MV-4-11 (cell line): ENCODE results near the gene SYNE3.
"Not testable (repeated sequence)": the region's sequence is repeated elsewhere in the genome, so short reads cannot be mapped to it uniquely, and the experiment has no call there.

ENCODE experiments used
- DNase-seq: peaks from one replicate; lab custom pipeline; 2025; lab: John Stamatoyannopoulos, UW

SYNE3 gene

DNA sequence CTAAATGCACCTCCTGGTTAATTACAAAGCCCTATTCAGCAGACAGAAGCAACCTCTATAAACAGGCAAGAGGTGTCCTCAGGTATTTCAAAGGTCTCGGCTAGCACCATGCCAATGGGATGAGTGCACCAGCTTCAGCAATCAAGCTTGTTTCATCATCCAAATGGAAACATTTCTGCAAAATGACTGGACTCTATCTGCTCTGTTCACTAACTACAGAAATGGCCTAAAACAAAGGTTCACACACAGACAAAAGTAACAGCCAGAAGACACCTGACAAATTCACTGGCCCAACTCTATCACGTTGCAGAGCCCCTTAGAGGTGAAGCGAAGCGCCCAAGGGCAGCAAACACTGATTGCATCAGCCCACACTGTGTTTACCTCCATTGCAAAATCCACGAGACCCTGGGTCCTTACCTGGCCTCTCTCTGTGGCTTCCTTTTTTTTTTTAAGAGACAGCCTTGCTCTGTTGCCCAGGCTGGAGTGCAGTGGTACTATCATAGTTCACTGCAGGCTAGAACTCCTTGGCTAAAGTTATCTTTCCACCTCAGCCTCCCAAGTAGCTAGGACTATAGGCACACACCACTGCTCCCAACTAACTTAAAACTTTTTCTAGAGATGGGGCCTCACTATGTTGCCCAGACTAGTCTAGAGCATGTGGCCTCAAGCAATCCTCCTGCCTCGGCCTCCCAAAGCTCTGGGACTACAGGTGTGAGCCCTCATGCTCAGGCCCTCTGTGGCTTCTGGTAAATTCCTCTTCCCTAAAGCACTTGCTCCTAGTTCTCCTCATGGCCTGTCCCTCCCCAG is 8.5 kb upstream of the SYNE3 start:
- no peak for DNase-seq

DNA sequence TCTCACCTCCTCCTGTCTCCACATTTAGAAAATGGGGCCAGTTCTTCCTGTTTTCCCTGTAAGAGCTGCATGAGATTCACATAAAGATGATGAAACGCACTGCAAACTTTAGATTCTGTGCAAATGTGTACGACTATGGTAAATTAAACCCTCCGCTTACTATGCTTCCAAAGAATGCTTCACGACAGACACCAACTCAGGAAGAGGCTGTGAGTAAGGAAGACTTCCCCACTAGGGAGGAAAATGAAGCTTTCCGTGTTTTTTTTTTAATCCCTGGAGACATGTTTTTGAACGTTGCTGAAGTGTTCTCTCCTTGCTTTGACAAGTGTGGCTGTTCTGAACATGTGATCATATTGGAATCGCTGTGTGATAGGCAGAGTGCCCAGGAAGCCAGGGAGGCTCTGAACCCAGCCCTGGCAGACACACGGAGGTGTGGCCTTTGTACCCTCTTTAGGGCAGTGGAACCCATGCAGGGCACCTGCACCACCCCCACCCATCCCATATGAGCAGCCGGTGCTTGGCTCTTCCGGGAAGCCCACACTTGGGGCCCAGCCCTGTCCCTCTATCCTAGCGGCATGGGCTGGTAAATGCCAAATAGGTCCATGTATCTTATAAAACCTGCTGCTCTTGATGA is 7.5 kb upstream of the SYNE3 start:
- DNase-seq: peak; percentile 58

DNA sequence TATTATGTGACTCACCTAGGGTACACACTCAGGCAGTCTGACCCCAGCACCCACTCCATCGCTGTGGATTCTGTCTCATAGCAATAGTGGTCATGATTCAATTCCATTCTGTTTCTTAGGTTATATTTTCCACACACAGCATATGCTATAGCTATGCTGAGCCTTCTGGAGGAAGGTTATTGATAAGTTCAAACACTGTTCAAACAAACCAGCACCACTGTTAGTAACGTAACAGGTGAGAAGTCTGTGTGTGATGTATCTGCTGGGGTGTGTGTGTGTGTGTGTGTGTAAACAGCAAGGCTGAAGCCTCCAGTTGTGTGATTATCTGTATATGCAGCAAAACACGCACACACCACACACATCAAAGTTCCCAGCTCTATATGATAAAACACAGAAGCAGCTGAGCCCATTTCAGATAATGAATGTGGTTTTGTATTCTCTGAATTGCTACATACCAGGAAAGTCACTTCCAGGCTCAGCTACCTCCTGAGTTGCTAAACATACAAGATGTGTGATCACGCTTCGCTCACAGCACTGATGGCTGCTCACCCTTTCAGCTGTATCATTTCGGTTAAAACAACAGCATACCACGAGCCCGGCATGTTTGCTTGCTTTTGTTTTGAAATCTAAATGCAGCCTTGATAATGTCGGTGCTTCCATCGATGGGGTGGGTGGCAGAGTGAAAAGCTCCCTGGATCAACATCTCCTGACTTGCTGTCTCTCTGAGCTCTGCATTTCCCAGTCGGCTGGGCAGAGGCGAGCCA is 6.8 kb upstream of the SYNE3 start:
- DNase-seq: peak; percentile 73

DNA sequence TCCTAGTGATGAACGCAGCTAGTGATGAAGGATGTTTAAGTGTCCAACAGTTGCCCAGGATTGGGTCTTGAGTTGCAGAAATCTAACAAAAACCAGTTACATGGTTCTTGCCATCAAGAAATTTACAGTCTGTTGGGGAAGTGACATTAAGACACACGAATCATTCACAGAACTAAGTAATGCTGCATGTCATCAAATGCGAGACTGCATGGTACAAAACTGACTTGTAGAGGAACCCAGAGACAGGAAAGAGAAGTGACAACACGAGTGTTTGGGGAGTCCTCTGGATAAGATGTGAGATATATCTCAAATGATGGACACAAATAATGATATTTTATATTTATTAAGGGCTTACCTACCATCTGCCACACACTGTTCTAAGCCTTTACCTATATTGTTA is 6.1 kb upstream of the SYNE3 start:
- DNase-seq: peak; percentile 27

DNA sequence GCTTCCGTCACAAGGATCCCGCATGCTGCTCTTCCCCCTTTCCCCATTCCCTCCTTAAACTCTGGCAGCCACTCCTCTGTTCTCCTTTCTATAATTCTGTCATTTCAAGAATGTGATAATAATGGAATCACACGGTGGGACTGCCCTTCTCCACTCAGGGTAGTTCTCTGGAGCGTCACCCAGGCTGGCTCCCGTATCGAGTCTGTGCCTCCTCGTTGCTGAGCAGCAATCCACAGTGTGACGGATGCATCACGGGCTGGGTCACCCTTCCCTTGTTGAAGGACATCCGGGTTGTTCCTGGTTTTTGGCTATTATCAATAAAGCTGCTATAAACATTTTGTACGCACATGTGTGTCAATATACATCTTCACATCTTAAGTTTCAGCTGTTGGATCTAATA is 5.7 kb upstream of the SYNE3 start:
- no peak for DNase-seq

DNA sequence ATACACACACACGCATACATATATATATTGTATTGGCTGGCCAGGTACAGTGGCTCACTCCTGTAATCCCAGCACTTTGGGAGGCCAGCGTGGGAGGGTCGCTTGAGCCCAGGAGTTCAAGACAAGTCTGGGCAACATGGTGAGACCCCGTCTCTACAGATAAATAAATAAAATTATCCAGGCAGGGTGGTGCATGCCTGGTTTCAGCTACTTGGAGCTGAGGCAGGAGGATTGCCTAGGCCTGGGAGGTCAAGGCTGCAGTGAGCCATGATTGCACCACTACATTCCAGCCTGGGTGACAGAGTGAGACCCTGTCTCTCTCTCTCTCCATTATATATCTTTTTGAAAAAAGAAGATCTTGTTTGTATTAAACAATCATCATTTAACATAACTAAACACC is 4.6 kb upstream of the SYNE3 start:
- no peak for DNase-seq

DNA sequence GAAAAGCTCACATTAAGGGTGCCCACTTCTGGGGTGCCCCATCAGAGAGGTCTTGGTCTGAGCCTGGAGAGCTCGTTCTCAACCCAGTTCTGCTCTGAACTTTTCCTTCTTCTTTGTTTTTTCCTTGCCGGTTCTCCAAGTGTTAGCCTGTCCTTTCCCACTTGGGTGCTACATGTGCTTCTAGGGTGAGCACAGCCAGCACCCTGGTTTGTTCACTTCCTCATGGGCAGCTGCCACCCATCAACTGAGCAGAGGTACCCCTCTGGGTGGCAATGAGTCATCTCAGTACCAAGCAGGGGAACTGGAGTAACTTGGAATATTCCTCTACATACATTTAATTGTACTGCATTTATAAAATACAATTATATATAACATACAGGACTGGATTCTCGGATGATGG is 3.9 kb upstream of the SYNE3 start:
- peak; percentile 90 for DNase-seq

DNA sequence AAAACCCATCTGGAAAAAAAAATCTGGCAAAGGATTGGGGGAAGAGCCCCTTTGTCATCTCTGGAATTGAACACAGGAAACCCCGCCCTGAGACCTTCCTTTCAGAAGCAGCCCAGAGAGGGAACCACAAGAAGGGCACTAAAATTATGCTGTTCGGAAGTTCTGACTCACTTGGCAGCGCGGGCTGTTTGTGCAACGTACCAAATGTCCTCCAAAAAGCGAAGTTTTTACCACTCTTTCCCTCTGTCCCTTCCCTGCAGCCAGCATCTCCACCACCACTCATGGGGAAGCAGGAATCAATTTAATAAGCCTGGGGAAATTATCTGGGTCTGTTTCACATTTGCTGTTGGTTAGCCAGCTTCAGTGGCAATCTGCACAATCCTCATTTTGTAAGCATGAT is 3.2 kb upstream of the SYNE3 start:
- DNase-seq: peak; percentile 92

DNA sequence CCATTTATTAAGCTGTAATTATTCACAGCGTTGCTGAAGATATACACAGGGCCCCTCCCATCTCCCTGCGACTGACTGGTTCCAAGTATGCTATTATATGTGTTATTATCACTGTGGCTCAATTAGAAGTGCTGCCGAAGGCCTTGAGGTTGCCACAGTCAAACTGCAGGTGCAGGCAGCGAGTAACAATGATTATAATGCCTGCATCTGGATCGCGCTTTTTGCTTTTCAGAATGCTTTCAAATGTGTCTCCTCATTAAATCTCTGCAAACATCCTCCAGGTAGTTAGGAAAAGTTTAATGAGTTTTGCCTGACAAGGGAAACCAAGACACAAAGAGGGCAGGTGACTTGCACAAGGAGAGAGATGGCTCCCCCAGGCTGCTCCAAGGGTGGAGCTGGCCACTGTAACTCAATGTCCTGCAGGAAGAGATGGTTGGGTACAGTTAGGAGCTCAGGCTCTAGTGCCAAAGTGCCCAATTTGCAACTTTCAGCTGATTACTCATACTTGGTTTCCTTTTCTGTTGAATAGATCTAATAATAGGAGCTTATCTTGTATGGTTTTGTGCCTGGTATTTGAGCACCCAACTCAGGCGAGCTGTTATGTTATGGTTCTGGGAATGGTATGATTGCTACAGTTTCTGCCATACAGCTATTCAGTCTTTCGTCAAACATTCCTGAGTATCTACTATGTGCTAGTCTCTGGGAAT is 1.7 kb upstream of the SYNE3 start:
- peak; percentile 38 for DNase-seq

DNA sequence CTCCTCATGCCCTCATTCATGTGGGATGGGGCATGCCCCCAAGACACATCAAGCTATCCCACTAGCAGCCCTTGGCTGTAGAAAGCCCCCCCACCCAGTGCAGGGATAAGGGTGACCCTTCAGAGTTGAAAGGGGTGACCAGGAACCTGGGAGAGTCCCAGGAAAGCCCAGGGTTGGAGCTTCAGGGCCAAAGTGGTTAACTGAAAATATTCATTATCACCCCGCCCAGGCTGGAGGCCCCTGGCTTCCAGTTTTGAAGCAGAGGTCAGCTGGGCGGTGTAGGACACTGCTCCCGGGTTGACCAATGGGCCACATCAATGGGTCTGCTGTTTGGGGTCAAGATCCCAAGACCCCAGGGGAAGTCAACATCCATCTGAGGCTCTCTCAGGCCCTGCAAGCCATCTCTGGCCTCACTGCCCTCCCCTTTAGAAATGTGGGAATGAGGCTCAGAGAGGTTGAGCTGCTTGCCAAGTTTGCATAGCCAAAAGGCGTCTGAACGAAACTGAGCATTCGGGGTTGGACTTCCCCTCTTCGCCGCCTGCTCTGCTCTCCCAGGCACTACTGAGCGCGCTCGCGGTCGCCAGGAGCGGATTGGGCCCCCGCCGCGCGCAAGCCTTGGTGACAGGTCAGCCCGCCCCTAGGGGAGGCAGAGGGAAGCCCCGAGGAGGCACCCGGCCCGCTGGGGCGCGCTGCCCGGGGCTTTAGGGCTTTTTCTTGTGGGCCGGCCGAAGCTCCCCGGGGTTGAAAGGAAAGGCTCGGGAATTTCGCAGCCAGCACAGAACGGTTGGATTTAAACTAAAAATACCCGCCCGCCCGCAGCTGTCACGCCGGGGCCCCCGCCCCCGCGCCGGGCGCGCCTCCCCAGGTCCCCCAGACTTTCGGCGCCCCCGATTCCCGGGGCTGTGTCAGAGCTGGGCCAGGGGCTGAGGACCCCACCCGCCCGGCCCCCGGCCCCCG is 576 bp downstream of the SYNE3 start:
- peak; percentile 84 for DNase-seq

DNA sequence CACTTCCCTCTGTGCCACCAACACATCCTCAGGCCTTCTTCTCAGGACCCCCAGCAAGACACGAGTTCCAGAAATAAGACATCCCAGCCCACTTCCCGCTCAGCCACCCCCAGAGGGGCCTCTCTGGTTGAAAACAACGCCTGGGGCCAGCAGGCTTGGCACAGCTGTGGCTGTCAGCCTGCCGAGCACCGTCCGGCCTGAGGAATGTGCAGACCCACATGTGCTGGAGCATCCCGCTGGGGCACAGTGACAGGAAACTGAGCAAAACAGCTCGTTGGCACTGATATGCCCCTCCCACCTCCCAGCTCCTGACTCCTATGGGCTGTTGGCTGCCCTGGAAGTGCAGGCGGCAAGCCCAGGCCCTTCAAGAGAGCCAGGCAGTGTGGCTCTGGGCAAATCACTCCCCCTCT is 1.4 kb downstream of the SYNE3 start:
- peak; percentile 27 for DNase-seq

DNA sequence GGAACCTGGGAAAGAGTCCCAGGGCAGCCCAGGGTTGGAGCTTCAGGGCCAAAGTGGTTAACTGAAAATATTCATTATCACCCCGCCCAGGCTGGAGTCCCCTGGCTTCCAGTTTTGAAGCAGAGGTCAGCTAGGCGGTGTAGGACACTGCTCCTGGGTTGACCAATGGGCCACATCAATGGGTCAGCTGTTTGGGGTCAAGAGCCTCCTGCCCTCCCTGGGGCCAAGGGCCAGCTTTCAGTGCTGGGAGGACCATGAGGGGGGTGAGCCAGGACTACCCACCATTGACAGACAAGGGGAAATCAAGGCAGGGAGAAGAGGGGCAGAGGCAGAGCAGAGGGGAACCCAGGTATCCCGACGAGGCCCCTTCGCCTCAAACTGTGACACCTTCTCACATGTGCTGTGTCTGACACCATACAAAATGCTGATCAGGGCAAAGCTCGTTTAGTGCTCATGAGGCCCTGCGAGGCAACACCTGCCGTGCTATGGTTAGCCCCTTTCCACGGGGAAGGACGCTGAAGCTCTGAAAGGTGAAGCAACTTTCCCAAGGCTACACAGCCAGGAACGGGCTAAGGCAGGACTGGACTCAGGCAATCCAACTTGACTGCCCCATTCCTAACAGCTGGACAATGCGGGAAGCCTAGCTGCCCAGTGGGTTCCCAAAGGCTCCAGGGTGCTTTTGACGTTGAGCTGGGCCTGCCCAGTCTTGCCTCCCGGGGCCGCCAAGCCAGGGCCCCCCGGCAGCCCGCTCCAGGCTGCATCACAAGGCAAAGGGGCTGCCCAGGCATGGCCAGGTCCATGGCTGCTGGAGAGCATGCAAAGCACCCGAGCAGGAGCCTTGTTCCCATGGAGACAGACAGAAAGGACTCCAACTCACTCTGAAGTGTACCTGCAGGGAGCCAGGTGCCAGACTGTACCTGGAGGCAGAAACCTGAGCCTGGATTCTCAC is 2.0 kb downstream of the SYNE3 start:
- no peak for DNase-seq

DNA sequence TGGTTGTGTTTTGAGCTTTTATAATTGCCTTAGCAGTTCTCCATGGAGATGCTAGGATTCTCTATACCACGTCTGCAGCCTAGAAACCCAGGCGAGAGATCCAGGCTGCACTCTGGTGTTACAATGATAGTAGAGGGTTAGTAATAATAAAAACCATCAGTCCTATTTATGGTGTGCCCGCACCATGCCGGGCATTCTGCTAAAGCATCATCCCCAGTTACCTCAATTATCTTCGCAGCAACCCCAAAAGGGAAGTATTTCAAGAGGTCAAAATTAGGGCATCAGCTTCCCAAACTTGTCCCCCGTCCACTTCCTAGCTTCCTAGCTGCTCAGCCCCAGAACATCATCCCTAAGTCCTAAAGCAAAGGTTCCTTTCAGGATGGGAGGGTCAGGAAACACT is 3.2 kb downstream of the SYNE3 start:
- no peak for DNase-seq

DNA sequence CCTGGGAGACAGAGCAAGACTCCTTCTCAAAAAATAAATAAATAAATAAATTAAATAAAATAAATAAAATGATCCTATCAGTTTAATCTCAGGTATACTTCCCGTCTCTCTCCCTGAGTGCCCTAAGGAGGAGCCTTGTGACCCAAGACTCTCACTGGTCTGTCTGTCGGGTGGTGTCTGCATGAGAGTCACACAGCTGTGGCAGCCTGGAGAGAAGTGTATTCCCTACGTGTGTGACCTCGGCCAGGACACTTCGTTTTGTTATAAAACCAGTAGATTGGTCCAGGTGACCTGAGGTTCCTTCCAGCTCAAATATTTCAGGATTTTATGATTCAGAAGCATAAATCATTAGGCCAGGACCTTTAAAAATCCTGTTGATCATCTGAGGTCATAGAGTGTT is 4.8 kb downstream of the SYNE3 start:
- no peak for DNase-seq

DNA sequence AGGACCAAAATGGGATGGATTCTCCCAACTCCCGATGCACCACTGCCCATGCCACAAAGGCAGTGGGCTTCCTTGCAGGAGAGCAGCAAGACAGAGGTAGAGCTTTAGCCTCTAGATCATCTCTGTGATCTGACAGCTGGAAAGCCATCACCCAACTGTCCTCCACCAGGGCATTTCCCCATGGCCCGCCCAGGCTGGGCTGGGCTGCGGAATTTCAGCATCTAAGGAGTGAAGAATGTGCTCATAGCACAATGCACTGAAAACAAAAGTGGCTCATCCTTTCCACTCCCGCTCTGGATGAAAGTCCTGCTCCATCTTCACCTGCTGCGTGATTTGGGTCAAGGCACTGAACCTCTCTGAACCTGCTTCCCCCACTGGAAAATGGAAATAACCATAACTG is 5.6 kb downstream of the SYNE3 start:
- no peak for DNase-seq

DNA sequence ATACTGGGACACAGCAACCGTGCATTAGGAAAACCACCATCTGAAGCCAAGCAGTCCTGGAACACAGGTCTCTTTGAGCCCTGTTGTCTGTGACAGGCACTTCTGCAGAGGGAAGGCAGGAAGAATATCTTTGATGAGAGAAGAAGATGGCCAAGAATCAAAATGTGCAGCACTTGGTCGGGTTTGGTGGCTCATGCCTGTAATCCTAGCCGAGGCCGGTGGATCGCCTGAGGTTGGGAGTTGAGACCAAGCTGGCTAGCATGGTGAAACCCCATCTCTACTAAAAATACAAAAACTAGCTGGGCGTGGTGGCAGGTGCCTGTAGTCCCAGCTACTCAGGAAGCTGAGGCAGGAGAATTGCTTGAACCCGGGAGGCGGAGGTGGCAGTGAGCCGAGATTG is 6.1 kb downstream of the SYNE3 start:
- DNase-seq: not testable (repeated sequence)

DNA sequence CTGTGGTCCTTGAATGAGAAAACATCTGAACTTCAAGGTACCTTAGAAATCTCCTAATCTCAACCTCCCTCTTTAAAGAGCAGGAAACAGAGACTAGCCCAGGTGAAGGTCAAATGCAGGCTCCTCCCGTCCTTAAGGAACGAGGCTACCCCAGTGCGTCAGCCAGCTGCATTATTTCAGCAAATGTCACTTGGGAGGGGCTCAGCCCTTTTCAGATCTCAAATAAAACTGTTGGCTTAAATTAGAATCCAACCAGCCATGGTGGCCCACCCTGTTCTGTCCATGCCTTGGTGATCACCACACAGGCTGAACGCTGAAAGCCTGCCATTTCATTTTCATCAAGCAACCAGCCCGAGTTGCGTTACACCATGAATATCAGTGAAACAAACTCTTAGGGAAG is 7.0 kb downstream of the SYNE3 start:
- DNase-seq: no peak

DNA sequence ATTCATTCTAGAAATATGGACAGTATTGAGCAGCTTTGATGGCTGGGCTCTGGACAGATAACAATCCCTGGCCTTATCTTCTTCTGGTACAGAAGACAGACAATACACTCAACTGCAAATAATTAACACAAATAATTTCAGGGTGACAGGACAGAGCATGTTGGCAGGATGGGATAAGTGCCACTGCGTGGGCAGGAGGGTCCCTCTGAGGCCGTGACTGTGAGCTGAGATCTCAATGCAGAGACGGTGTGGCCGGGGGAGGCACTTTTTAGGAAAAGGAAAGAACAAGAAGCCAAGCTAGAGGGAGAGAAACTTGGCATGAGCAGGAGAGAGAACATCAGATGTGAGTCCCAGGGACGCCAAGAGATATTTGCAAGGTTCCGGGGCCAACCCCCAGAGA is 8.1 kb downstream of the SYNE3 start:
- no peak for DNase-seq

DNA sequence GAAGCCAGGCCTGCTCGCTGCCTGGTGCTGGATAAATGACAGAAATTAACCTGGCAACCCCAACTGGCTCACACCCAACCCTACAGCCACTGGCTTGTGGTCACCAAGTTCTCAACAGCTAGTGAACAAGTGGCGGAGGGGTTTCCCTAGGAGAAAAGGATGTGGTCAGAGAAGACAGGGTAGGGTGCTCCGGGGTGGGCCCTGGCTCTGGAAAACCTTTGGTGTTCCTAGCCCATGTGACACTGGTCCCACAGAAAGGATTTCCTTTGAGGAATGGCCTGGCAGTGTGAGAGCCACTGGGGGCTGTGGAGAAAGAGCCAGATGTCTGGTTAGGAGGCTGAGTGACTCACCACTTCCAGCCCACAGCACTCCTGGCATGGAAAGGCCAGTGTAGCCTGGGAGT is 8.7 kb downstream of the SYNE3 start:
- DNase-seq: peak; percentile 57

DNA sequence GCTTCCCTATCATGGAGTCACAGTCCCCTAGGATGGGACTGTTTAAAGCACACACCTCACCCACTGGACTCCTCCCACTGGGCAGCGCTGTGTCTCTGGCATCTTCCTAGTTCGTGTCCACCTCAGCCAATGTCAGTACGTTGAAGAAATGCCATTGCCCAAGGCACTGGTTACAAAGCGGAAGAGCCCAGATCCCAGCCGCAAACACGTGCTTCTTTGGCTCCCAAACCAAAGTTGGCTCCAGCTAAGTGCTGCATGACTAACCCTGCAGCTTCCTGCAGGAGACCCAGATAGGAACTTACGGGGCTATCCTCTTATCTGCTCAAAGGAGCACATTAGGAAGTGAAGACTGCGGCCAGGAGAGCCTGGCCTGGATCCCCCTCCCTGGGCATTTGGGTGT is 9.3 kb downstream of the SYNE3 start:
- DNase-seq: peak; percentile 97
